HG03280 (cell line): ENCODE results near the gene ANAPC2.
A peak's percentile ranks its signal among the peaks of the same experiment; 100 is the strongest.

Experiments
- ATAC-seq: cut with Tn5 transposase; IDR thresholded peaks from one replicate; pipeline ENCODE4 v1.9.1; 2021; ENCODE audit warnings: mild to moderate bottlenecking, moderate library complexity; ENCODE audit not compliant: unreplicated experiment

The ANAPC2 gene

DNA sequence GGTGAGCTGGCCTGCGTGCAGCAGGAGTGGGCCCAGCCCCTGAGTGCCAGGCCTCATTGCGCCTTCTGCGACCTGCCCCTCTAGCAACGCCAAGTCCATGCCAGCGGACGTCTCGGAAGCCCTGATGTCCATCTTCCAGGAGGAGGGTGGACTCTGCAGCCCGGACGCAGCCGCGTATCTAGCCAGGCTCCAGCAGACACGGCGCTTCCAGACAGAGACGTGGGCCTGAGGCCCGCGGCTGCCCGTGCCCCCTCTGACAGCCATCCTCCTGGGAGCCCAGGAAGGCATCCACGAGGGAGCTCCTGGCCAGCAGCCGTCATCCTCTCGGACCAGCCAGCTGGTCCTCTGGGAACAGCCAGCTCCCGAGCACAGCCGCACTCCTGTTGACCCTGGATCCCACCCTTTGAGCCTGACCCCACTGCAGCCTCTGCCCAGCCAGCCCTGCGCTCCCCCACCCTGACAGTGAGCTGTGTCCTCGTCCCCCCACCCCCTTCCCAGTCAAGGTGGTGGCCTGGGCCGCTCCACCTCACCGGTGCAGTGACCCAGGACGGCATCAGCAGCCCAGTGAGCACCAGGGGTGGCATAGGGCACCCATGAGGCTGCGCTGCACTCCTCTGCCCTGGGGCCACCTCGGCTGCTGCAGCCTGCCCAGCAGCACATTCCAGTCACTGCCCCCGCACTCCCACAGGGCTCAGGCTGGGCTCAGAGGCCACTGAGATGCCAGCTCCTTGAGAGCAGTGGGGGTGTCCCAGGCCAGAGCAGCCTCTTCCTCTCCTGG is 28.0 kb upstream of the ANAPC2 start:
- ATAC-seq: no peak

DNA sequence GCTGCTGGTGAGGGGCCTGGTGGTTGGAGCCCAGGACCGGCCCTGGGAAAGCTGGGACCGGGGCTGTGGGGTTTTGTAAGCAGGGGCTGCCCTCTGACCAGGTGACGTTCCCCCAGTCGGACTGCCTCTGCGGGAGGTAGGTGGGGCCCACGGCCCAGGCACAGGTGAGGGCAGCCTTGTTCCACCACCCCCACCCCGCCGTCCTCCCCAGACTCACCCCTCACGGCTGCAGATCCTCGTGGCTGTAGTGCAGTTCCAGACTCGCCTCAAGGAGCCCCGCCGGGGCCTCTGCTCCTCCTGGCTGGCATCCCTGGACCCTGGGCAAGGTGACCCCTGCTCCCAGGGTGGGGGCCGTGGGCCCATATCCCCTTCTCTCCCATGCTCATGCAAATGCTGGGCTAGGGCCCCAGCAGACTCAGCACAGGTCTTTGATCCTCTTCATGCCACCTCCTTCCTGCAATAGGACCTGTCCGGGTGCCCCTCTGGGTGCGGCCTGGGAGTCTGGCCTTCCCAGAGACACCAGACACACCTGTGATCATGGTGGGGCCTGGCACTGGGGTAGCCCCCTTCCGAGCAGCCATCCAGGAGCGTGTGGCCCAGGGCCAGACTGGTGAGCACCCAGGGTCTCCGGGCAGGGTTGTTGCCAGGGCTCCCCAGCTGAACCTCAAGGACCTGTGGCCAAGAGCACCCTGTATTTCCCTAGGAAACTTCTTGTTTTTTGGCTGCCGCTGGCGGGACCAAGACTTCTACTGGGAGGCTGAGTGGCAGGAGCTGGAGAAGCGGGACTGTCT is 27.0 kb upstream of the ANAPC2 start:
- no peak for ATAC-seq

DNA sequence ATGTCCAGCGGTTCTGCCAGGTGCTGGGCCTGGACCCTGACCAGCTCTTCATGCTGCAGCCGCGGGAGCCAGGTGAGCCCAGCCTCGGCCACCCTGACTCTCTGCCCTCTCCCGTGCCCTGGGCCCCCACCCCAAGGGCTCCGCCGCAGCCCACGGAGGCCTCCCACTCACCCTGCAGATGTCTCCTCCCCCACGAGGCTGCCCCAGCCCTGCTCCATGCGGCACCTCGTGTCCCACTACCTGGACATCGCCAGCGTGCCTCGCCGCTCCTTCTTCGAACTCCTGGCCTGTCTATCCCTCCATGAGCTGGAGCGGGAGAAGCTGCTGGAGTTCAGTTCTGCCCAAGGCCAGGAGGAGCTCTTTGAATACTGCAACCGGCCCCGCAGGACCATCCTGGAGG is 26.3 kb upstream of the ANAPC2 start:
- no peak for ATAC-seq

DNA sequence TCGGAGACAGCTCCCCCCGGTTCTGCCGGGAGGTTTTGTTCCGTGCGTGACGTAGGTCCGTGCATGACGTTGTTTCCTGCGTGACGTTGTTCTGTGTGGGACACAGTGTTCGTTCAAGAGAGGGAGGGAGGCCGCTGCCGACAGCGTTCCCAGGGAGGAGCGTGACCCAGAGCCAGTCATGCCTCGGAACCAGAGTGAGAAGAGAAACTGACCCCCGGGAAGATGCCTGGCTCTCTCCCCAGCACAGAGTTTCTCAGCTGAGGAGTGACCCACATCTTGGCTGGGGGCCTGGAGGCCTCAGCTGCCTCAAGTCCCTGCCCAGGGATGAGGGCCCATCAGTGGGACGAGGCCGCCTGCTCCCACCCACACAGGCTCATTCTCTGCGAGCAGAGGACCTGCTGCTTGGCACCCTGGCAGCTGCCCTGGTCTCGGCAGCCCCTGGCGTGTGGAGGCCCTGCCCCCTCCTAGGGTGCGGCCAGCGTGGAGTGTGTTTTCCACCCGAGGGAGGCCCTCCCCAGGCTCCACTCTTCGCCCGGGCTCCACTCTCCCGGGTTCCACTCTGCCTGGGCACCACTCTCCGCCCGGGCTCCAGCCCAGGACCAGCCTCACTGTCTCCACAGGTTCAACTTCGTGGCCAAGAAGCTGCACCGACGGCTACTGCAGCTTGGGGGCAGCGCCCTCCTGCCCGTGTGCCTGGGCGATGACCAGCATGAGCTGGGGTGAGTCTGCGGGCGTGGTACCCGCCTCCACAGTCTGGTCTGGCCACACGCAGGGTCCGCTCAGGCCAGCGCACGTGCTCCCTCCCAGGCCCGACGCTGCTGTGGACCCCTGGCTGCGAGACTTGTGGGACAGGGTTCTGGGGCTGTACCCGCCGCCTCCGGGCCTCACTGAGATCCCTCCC is 25.1 kb upstream of the ANAPC2 start:
- ATAC-seq: no peak

DNA sequence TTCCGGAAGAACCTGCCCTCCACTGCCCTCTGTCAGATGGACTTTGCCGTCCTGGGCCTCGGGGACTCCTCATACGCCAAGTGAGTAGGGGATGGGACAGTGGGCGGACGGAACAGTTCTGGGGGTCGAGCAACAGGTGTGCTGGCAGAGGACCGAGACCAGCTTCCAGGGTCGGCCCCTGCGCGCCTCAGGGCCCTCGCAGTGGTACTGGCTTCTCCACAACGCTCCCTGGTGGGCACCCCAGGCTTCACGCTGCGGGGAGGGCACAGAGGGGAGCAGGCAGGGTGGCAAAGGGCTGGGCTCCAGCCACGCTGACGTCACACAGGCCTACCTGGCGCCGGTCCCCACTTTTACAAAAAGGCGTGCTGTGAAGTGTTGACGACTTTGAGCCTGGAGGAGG is 24.2 kb upstream of the ANAPC2 start:
- ATAC-seq: no peak

DNA sequence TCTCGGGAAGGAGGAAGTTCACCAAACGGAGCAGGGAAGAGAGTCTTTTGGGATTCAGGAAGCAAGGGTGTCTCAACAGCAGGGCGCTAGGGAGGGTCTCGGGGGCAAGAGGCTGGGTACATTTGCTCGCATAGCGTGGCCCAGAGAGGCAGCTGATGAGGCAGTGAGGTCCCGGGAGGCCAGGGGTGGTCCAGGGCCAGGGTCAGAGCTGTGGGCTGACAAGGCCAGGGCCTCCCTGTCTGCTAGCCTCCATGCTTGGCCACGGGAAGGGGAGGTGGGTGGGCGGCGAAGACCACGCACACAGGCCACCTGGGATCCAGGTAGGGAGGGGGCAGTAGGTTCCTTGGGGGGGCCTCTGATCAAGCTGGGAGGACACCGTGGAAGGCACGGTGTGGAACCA is 23.2 kb upstream of the ANAPC2 start:
- ATAC-seq: no peak

DNA sequence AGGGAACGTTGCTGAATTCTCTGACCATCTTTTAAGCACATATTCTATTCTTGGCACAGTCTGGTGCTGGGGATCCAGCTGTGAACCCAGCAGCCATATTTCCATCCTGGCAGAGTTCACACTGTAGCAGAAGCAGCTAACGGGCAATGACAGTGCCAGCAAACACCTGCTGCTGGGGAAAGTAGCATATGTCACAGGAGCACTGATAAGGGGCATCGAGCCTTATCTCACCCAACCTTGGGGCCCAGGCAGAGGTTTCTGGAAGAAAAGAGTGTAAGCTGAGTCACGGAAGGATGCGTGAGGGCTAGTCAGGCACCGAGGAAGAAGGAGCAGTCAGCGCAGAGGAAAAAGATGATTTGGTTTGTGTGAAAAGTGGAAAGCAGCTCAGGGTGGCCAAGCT is 18.2 kb upstream of the ANAPC2 start:
- no peak for ATAC-seq

DNA sequence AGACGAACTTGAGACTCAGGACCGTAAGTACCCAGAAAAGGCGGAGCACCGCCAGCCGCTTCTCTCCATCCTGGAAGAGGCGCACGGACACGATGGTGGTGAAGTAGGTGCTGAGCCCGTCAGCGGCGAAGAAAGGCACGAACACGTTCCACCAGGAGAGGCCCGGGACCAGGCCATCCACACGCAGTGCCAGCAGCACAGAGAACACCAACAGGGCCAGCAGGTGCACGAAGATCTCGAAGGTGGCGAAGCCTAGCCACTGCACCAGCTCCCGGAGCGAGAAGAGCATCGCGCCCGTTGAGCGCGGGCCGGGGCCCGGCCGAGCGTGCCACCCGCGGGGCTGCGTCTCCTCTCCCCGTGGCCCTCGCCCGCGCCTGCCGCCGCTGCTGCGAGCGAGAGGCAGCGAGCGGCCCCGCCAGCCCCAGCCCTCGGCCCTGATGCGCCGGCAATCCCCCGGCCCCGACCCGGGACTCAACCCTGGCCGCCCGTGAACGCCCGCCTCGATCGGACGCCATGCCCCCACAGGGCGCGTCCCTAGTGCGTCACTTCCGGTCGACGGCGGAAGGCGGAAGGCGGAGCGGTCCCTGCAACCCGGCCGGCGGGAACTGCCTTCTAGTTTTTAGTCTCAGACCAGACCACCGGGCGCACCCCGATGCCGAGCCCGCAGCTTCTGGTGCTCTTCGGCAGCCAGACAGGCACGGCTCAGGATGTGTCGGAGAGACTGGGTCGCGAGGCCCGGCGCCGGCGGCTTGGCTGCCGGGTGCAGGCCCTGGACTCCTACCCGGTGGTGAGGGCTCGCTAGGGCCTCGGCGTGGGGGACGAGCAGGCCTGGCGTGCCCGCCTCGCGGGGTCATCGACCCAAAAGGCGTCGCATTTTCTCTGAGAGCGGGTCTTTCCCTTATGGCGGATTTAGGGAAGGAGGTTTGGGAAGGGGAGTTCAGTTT is 17.0 kb upstream of the ANAPC2 start, which contains the start of the genes NDOR1 and TMEM203:
Gene NDOR1, plus strand, starts transcription at position 575 of the 944 bp plus-strand sequence. Its CDS starts 78 bp downstream, at position 653.
Gene TMEM203, minus strand, starts transcription at position 523 of the 944 bp plus-strand sequence. Its CDS starts 234 bp downstream, at position 289.
- peak; percentile 47 for ATAC-seq

DNA sequence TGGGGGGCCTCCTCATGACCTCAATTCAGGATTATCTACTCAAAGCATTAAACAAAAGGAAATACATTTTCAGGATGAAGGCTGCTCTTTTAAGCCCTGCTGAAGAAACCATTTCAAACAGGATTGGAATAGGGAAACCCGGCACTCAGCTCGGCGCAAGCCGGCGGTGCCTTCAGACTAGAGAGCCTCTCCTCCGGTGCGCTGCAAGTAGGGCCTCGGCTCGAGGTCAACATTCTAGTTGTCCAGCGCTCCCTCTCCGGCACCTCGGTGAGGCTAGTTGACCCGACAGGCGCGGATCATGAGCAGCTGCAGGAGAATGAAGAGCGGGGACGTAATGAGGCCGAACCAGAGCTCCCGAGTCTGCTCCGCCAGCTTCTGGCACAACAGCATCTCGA is 16.4 kb upstream of the ANAPC2 start:
- ATAC-seq: no peak

DNA sequence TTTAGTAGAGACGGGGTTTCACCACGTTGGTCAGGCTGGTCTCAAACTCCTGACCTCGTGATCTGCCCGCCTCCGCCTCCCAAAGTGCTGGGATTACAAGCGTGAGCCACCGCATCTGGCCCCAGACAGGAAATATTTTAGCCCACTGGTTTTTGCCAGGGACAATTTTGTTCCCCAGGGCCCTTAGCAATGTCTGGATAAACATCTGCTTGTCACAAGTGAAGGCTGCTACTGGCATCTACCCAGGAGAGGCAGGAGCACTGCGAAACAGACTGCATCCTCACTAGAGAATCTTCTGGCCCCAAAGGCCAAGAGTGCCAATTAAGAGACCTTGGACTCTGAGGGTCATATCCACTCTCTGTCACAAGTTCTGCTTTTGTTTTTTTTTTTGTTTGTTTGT is 14.6 kb upstream of the ANAPC2 start:
- no peak for ATAC-seq

DNA sequence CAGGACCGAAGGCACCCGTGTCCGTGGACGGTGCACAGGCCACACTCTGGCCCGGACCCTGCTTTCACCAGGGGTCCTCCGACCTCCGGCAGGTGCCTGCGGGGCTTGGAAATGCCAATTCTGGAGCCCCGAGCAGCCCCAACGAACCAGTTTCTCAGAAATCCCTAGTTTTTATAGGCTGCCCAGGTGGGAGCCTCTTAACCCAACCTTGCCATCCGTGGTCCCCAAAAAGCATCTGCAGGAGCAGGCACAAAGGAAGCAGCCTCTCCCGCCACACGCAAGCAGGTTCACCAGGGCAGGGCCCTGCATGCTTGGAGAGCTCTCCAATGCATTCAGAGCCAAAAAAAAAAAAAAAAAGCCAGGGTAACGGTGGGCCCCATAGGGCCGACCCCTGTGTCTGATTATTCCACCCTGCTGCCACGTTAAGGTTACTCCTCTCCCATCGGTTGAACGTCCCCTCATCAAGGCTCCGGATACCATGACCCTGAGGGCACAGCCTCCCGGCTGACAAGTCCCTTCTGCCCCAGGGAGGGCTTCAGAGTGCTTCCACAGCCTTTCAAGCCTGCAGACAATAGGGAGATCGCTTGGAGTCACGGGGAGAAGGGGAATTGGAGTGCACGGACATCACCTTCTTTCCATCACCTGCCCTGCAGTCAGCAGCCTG is 13.0 kb upstream of the ANAPC2 start:
- ATAC-seq: no peak

DNA sequence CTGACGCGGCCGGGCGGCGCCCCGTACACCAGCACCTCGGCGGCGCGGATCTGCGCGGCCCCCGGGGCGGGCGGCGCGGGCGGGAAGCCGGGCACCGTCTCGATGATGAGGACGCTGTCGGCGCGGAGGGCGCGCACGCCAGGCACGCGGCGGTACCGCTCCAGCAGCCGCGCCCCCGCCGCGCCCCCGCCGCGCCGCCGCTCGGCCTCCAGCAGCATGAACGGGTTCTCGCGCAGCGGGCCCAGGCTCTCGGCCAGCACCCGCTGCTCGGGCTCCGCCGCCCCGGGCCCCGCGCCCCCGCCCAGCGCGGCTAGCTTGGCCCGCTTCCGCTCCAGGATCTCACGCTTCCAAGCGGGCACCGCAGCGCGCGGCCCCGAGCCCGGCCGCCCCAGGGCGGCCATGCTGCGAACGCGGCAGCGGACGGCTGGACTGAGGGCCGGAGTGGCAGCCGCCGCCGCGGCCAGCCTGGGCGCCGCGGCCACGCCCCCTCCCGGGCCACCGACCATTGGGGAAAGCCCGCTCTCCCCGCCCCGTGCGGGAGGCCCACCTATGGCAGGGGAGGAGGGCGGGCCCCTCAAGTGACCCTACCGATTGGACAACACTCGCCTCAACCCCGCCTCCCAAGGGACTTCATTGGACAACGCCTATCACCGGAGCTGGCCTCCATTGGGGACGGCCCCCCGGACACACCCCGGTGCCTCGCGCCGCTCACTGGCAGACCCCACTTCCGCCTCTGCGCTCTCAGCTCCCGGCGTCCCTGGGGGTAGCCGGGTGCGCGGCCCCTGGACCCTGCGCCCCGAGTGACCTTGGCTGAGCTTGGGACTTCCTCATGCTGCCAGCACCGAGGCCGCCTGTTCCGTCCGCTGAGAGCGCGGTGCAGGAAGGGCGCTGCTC is 12.2 kb upstream of the ANAPC2 start, which contains the start of gene TPRN:
Gene TPRN, minus strand, starts transcription at position 431 of the 894 bp plus-strand sequence. Its CDS starts 30 bp downstream, at position 401.
- peak; percentile 88 for ATAC-seq

DNA sequence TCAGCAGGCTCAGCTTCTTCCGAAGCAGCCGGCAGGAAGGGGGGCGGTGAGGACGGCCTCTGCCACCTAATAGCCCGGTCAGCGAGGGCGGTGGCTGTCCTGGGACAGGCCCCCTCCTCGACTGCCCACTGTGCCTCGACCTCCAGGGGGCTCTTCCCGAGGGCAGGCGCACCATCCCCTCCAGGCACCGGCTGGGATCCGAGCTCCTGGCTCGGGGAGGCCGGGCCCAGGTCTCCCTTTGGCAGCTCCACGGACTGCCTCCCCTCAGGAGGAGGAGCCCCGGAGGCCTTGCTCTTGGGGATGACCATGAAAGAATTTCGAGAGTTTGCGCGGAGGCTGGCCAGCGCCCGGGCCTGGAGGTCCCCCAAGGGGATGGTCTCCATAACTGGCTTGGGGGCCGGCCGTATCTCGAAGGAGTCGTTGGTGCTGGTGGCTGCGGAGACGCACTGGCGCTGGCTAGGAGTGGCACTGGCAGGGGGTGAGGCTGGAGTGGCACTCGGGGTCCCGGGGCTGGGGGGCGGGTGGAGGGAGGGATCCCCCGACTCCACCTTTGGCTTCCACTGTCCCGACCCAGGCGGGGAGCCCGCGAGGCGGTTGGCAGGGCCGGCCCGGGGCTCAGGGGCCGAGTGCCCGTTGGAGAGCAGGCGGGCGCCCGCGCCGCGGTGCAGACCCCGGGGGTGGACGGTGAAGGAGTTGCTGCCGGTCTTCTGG is 11.2 kb upstream of the ANAPC2 start:
- no peak for ATAC-seq

DNA sequence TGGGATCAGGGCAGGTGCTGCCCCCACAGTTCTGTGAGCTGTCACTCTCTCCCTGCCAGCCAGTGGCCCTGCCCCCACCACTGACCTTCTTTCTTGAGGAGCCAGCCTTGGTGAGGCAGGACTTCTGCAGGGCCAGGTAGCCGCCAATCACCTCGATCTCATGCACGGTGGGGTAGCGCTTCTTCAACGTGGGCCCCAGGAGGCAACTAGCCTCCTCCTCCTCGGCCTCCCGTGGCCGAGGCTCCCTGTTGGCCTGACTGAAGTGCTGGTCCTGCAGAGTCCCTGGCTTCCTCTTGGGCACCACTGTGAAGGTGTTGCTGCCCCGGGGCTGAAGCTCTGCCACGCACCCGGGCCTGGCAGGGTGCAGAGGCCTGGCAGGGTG is 10.5 kb upstream of the ANAPC2 start:
- no peak for ATAC-seq

DNA sequence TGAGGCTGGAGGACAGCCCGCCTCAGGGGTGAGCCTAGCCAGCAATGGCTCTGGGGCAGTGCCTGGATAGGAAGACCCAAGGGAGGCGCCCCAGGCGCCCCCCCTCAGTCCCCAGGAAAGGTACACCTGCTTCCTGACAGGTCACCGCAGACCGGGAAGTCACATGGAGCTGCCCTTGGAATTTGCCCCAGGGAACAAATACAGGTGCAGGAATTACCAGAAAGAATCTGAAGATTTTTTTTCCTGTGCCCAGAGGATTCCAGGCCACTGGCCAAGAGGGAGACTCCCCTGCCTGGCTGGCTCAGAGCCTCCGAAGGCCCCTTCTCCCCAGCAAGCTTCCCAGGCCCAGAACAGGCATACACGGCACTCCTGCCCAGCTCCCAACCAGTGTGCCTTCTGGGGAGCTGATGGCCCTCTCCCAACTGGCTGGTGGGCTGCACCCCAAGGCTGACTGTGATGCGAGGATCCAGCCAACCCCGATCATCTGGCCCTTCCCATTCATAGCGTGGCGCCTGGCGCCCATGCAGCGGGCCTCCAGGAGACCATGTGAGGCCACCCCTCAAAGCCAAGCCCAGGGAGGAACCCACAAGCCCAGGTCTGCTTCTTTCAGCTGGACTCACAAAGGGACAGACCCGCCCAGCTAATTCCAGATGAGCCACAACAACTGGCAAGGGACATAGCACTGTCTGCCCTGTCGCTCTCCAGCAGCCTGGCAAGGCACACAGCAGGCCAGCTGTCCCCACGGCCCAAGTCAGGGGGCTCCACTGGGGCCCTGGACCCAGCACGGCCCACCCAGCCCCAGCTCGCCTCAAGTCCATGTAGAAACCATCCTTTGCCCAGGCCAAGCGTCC is 9.9 kb upstream of the ANAPC2 start:
- no peak for ATAC-seq

DNA sequence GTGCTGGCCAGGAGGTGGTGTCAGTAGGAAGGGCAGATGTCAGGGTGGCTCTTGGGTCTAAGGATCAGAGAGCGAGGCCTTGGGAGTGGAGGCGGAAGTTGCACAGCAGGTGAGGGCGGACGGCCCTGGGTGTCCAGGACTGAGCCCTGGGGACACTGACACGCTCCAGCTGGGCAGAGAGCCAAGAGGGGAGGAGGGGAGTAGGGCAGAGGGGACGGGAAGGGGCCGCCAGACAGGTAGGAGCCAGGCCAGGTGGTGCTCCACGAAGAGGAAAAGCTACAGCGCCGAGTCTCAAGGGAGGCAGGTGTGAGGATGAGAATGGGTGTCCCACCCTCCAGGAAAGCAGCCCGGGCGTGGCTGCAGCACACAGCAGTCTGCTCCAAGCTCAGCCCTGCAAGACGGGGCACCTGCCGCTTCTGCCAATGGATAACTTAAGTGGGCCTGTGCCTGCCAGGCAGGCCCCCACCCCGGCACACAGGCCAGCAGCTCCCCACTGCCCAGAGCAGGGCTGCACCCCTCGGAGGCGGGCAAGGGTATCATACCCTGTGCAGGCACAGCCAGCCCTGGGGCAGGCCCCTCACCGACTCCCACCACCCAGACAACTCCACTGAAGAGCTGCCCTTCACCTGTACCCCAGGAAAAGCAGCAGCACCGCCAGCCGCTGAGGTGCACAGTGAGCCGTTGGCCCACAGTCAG is 7.3 kb upstream of the ANAPC2 start:
- ATAC-seq: no peak
